Loucy (cell line): ENCODE data around the gene MAPK8.

Experiments used
- EZH2phosphoT487 ChIP-seq: fragments of 200-600 bp; IDR thresholded peaks from 2 replicates; pipeline ENCODE4 v1.6.1; 2018; ENCODE audit warnings: antibody characterized with exemption, mild to moderate bottlenecking, moderate library complexity, borderline replicate concordance
- TF ChIP-seq, protein P1 (sequence below): fragments of 200-600 bp; sonication (generic); conservative IDR thresholded peaks from 2 replicates; pipeline ENCODE4 v1.5.1; 2014; ENCODE audit warnings: mild to moderate bottlenecking, antibody characterized with exemption, low read length

DNA sequence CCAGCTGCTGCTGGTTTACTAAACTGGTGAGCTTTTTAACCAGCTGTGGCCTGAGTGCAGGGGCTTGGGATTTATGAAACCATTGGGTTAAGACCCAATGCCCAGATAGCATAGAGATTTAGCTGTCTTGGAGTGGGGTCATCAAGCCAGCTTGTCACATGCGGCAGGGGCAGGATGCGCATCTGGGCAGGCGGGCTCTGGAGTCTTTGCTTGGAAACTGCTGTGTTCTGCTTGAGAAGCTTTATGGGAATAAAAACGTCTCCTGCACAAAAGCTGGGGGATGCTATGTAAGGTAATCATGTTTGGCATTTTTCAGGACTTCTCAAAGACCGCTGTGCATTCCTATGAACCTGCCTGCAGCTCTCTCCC lies 136.3 kb downstream of the MAPK8 start:
- TF ChIP-seq, protein P1, sequence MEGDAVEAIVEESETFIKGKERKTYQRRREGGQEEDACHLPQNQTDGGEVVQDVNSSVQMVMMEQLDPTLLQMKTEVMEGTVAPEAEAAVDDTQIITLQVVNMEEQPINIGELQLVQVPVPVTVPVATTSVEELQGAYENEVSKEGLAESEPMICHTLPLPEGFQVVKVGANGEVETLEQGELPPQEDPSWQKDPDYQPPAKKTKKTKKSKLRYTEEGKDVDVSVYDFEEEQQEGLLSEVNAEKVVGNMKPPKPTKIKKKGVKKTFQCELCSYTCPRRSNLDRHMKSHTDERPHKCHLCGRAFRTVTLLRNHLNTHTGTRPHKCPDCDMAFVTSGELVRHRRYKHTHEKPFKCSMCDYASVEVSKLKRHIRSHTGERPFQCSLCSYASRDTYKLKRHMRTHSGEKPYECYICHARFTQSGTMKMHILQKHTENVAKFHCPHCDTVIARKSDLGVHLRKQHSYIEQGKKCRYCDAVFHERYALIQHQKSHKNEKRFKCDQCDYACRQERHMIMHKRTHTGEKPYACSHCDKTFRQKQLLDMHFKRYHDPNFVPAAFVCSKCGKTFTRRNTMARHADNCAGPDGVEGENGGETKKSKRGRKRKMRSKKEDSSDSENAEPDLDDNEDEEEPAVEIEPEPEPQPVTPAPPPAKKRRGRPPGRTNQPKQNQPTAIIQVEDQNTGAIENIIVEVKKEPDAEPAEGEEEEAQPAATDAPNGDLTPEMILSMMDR: no peak
- no peak for TF ChIP-seq EZH2phosphoT487
